Panc1 (cell line): Measurements from ENCODE around the gene HIPK2. TPM values are rescaled to one million over a fixed set of nuclear protein-coding genes. Genes with fewer than 3 reads are reported as not detected.

Experiments
- ATAC-seq: fragments of 200-7000 bp; cut with Tn5 transposase; 2 replicates; pipeline ENCODE4 v1.9.1; 2020; ENCODE audit warnings: mild to moderate bottlenecking, moderate library complexity
- BruUV-seq: library from RNA; stranded (reverse); fragments of 400-500 nt; replicated peaks from 2 replicates; lab custom pipeline; 2021; lab: Mats Ljungman, UMichigan
- CTCF ChIA-PET: fragments of 300-600 bp; sonication (Branson Sonifier 250); formaldehyde crosslinking; loops from one replicate; lab custom pipeline; 2022; ENCODE audit warnings: antibody characterized with exemption; lab: Charles Lee
- POLR2A ChIA-PET: fragments of 300-600 bp; sonication (Branson Sonifier 250); formaldehyde crosslinking; loops from one replicate; lab custom pipeline; 2022; ENCODE audit warnings: antibody characterized with exemption; lab: Charles Lee
- DNase-seq: peaks from one replicate; pipeline ENCODE4 v3.0.0-alpha.2; 2010; ENCODE audit warnings: low read depth, low spot score
- H3K27ac ChIP-seq: 2 replicates; pipeline ENCODE4 v1.5.1; 2011; ENCODE audit warnings: mild to moderate bottlenecking, low read length, inconsistent platforms
- H3K27me3 ChIP-seq: fragments of 200-500 bp; sonication (Bioruptor generic); 2 replicates; pipeline ENCODE4 v1.6.0; 2014; ENCODE audit warnings: low read length, inconsistent platforms; ENCODE audit not compliant: control insufficient read depth, insufficient read depth
- H3K36me3 ChIP-seq: fragments of 200-500 bp; sonication (Bioruptor generic); 2 replicates; pipeline ENCODE4 v1.5.1; 2014; ENCODE audit warnings: inconsistent platforms, mild to moderate bottlenecking, low read length, moderate library complexity; ENCODE audit not compliant: control insufficient read depth, insufficient read depth
- H3K4me1 ChIP-seq: 2 replicates; pipeline ENCODE4 v1.5.1; 2011; ENCODE audit warnings: inconsistent platforms, mild to moderate bottlenecking, low read length, moderate library complexity; ENCODE audit not compliant: control insufficient read depth, insufficient read depth
- H3K4me3 ChIP-seq, 2 experiments: 2 replicates each; pipeline ENCODE4 v1.5.1; 2011 to 2012; ENCODE audit warnings: low read depth in 2 of 2, low read length in 2 of 2, mild to moderate bottlenecking in 2 of 2, inconsistent platforms in 1 of 2, moderate library complexity in 1 of 2
- H3K9me3 ChIP-seq: fragments of 200-500 bp; sonication (Bioruptor generic); 2 replicates; pipeline ENCODE4 v1.5.1; 2014; ENCODE audit warnings: low read depth, mild to moderate bottlenecking, inconsistent platforms, low read length, moderate library complexity; ENCODE audit not compliant: control insufficient read depth, insufficient read depth
- CTCF ChIP-seq: fragments of 450-650 bp; IDR thresholded peaks from 2 replicates; pipeline ENCODE4 v1.5.1; 2017; ENCODE audit warnings: mild to moderate bottlenecking
- POLR2AphosphoS5 ChIP-seq: IDR thresholded peaks from 2 replicates; pipeline ENCODE4 v1.6.1; 2012; ENCODE audit warnings: mild to moderate bottlenecking, low read depth, low read length, moderate library complexity
- REST ChIP-seq, 2 experiments: IDR thresholded peaks; 2 replicates each; pipeline ENCODE4 v1.6.1; 2011 to 2012; ENCODE audit warnings: low read depth in 2 of 2, control low read depth in 1 of 2, low read length in 1 of 2, mild to moderate bottlenecking in 1 of 2, moderate library complexity in 1 of 2; ENCODE audit not compliant: insufficient read depth in 1 of 2
- SIN3A ChIP-seq: IDR thresholded peaks from 2 replicates; pipeline ENCODE4 v1.6.1; 2012; ENCODE audit warnings: low read depth, mild to moderate bottlenecking, low read length, moderate library complexity, borderline replicate concordance; ENCODE audit not compliant: insufficient read depth
- TCF7L2 ChIP-seq: IDR thresholded peaks from 2 replicates; pipeline ENCODE4 v1.6.1; 2011; ENCODE audit warnings: mild to moderate bottlenecking, low read depth, low read length, inconsistent platforms
- in situ Hi-C: cut with HindIII; loops from 2 replicates; pipeline ENCODE4 v1.10.0; 2016; ENCODE audit warnings: low sequenced_read_pairs, low pct_unique_long_range_greater_than_20kb
- intact Hi-C: fragments of 100-400 bp; cut with micrococcal nuclease; formaldehyde crosslinking; loops from one replicate; pipeline ENCODE4 v1.10.0; 2022; ENCODE audit not compliant: unreplicated experiment
- total RNA-seq: library from RNA; stranded (reverse); gene quantifications from one replicate; pipeline ENCODE4 v1.2.1, GENCODE V29; 2021; ENCODE audit not compliant: unreplicated experiment

The HIPK2 gene
- total RNA-seq, 1 experiment from 2014 or later = 34.1 TPM

- POLR2A ChIA-PET = no interaction called here
- TF ChIP-seq REST (IDR thresholded peaks at IDR 0.05; ENCODE audit: insufficient read depth in 1 of 2, low read depth in 2 of 2, low read length in 1 of 2) (no peak), POLR2AphosphoS5 (no peak), CTCF (no peak), TCF7L2 (no peak), SIN3A (no peak)
- no TSS peak for BruUV-seq
Observed at GRCh38 chr7:139822855-139823254, 45.1 kb upstream of the HIPK2 start.

GRCh38 chr7:139821349-139822105 is 43.7 kb upstream of the HIPK2 start:
- in situ Hi-C loops = no loop called here
- Histone ChIP-seq H3K4me1 (no peaks in the 10 kb centered on the region), H3K27ac (no peak overlapping the region), H3K36me3 (no peaks in the 10 kb centered on the region), H3K27me3 (0 out of 2 replicates have a peak, but pooled peaks cover 2% of the 10 kb centered on the region), H3K9me3 (no peaks in the 10 kb centered on the region), H3K4me3 (no peak overlapping the region)
- CTCF ChIA-PET = no interaction called here
- POLR2A ChIA-PET = no interaction called here
- DNase-seq (no peak), ATAC-seq (no peak)
- no TSS peak for BruUV-seq
- intact Hi-C loops = no loop called here
- TF ChIP-seq CTCF (no peak), TCF7L2 (no peak), REST (IDR thresholded peaks at IDR 0.05; ENCODE audit: insufficient read depth in 1 of 2, low read depth in 2 of 2, low read length in 1 of 2) (no peak), SIN3A (no peak), POLR2AphosphoS5 (no peak)

More at GRCh38 chr7:139822855-139823254, 45.1 kb upstream of the HIPK2 start:
- intact Hi-C loops = no loop called here
- Histone ChIP-seq H3K9me3 (no peaks in the 10 kb centered on the region), H3K27ac (no peak overlapping the region), H3K36me3 (no peaks in the 10 kb centered on the region), H3K4me3 (no peak overlapping the region), H3K4me1 (no peaks in the 10 kb centered on the region), H3K27me3 (0 out of 2 replicates have a peak, but pooled peaks cover 2% of the 10 kb centered on the region)
- DNase-seq = no peak
- CTCF ChIA-PET = no interaction called here
- no peak for ATAC-seq
- in situ Hi-C loops = no loop called here
